NOMO-1 treated with dmso at 0.1 percent for 144 hours (cell line): ENCODE data around the gene SUN3.

Source experiments
- DNase-seq: peaks from one replicate; lab custom pipeline; 2025; ENCODE audit not compliant: unreplicated experiment; lab: John Stamatoyannopoulos, UW

The SUN3 gene

DNA sequence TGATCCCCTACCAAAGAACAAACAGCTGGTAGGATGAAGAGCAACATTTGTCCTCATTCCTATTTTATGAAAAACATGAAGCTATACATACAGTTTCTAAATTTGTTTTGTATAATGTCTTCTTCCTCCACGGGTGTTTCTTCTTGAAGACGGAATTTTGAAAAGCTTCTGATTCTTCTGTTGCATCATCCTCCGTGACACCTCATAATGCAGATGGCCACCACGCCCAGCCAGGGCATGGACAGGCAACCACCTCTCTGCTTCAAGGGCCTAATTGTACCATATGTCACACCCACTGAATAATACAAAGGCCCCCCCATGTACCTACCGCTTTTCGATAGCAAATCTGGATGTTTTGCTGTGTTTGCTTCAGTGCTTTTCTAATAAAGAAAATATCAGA lies at the start of gene SUN3:
TSS of gene SUN3 (minus strand) at position 170 of the 400 bp plus-strand sequence. CDS start at position 1, 169 bp downstream.
- DNase-seq: no peak

DNA sequence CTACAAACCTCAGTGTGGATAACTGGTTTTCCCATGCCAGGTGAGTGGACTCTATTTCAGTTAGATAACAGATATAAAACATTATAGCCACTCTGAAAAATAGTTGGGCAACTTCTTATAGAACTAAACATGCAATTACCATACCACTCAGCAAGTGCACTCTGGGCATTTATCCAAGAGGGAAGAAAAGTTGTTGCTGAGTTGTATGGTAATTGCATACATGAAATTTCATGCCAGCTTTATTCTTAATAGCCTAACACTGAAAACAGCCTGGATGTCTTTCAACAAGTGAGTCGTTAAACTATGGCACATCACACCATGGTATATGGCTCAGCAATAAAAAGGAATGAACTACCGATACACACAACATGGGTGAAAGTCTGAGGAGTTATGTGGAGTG lies 49.6 kb upstream of the SUN3 start:
- DNase-seq: no peak

GRCh38 chr7:48077423-48077822 lies 48.5 kb upstream of the SUN3 start:
- no peak for DNase-seq

GRCh38 chr7:48074204-48074654 lies 45.3 kb upstream of the SUN3 start:
- DNase-seq: no peak

- no peak for DNase-seq
Observed at GRCh38 chr7:48067475-48067874, 38.6 kb upstream of the SUN3 start.

DNA sequence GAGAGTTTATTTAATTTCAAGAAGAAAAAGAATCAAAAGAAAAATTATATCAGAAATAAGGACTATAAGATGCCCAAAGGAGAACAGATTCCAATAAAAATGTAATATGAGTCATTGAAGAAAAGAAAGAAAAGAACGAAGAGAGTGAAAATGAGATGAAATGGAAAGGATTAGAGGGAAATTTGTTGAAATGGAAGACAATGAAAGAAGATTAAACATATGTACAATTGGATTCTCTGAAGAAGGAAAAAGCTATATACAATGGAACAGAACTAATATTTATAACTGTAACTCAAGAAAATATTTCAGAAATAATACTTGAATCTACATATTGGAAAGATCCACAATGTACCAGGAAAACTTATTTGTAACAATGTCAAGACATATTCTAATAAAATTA lies 35.1 kb upstream of the SUN3 start:
- DNase-seq: no peak

DNA sequence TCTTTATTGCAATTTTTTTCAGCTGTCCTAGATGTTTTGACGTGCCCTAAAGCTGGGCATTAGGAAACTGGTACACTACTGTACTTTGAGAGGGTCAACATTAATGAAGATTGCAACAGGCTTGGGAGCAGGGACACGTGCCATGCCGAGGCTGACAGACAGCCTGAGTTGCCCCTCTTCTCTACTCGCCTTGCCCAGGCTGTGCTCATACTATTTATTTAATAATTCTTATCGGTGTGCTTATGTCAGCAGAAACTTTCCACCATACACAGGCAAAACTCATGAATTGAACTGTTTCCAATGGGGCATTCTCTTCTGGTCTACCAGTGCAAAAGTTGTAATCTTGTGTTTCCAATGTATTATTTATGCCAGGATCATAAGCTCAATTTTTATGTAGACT lies 30.8 kb upstream of the SUN3 start:
- no peak for DNase-seq

GRCh38 chr7:48058990-48059389 lies 30.1 kb upstream of the SUN3 start:
- peak; percentile 21 for DNase-seq

- DNase-seq: no peak
Observed at GRCh38 chr7:48053736-48054135, 24.8 kb upstream of the SUN3 start.

DNA sequence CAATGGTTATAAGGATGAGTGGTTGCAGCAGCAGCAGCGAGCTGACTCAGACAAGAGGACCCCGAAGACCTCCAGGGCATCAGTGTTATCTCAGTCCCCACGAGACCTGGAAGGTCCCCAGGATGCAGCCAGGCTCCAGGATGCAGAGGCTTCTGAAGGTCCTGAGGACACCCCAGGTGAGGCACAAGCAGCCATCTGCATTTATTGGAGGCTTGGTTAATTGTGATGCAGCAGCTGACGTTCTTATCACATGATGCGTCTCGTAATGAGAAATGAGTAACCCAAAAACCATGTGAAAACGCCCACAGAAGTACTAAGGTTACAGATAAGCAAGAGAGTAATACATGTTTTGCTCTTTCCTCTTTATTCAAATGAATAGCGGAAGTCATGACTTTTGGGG lies 23.8 kb upstream of the SUN3 start:
- no peak for DNase-seq

- DNase-seq: no peak
Observed at GRCh38 chr7:48049850-48050249, 20.9 kb upstream of the SUN3 start.

- no peak for DNase-seq
Observed at GRCh38 chr7:48048113-48048512, 19.2 kb upstream of the SUN3 start.

GRCh38 chr7:48046458-48046857 lies 17.6 kb upstream of the SUN3 start:
- DNase-seq: peak; percentile 82

DNA sequence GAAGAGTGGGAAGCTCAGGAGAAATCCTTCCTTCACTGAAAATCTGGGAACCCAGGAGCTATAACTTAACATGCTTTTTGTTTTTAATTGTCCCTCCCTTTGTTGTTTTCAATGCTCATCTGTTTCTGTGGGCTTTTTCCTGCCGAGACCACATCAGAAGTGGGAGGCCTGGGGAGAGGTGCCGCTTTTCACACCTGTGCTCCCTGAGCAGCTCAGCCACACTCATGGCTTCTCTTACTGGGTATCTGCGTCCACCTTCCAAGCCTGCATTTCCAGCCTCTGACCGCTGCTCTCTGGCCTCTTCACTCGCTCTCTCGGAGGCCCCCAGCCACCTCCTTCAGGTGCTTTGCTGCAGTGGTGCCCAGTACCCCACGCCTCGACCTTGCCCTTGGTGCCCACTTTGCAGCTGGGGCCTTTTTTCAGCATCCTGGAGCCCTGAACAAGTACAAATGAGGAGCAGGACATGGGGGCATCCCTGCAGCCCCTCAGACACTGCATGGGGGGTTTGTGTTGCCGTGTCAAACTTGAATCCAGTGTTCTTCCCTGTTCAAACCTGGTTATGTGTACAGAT lies 16.4 kb upstream of the SUN3 start:
- no peak for DNase-seq

- DNase-seq: no peak
Observed at GRCh38 chr7:48042636-48043035, 13.7 kb upstream of the SUN3 start.

DNA sequence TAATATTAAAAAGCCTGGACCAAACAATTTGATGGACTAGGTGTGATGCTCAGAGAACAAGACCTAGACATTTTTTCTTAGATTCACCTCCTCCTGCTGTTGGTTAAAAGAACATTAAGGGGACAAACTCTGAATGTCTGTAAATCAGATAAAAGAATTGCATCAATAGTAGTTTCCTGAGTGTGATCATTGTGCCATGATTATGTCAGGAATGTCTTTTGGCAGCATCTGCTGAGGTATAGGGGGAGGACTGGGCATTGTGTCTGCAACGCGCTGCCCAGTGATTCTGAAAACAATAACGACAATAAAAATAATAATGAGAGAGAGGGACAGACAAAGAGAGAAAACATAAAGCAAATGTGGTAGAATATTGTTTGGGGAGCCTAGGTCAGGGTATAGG lies 13.3 kb upstream of the SUN3 start:
- DNase-seq: no peak

GRCh38 chr7:48041653-48041970 lies 12.7 kb upstream of the SUN3 start:
- no peak for DNase-seq

GRCh38 chr7:48040944-48041652 lies 12.2 kb upstream of the SUN3 start:
- DNase-seq: no peak

- DNase-seq: no peak
Observed at GRCh38 chr7:48038815-48039506, 10.1 kb upstream of the SUN3 start.

GRCh38 chr7:48035967-48036478 lies 7.1 kb upstream of the SUN3 start:
- no peak for DNase-seq

DNA sequence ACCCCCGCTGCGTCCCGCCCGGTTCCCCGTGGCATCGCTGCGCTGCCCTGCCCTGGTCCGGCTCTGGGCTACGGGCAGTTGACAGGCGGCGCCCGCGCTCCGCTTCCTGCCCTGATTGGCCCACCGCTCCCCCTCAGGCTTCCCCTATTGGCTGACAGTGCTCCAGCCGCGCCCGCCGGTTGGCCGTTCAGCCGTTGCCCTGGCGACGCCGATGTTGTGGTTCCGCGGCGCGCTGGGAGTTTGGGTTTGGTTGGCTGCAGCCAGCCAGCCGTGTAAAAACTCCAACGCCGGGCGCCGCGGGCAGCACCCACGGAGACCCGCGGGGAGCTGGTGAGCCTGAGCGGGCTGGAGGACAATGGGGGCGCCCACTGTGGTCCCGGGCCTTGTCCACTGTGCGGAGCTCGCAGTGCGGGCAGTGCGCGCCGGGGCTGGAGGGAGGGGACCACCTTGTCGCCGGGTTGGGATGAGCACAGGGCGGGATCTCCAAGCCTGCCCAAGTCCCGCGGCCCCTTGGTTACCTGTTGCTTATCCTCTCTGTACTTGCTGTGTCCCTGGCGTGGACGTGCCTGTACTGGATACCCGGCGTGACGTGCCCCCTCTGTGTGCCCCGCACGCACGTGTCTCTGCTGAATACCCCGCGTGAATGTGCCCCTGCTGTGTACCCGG lies 6.5 kb upstream of the SUN3 start, which contains the start of gene C7orf57:
TSS of gene C7orf57 (plus strand) at position 243 of the 666 bp plus-strand sequence. CDS start 766 bp downstream, outside the sequence.
- DNase-seq: peak; percentile 66

DNA sequence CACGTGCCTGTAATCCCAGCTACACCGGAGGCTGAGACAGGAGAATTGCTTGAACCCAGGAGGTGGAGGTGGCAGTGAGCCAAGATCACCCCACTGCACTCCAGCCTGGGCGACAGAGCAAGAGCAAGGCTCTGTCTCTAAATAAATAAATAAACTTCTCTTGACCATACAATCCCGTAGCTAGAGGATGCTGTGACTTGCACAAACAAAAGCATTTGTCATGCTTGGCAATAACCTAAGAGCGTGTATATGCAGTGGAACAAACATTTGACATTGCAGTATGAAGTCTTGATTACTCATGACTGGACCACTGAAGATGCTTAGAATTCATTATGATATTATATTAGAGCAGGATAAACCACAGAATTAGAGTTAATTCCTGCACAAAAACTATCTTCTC lies 5.0 kb upstream of the SUN3 start:
- DNase-seq: no peak
